ENCODE results near the gene IGHMBP2. TPM values are rescaled to one million over a fixed set of nuclear protein-coding genes. Genes with fewer than 3 reads are reported as not detected.

Gene IGHMBP2
- total RNA-seq, 1 experiment from 2014 or later = 27.0 TPM

DNA sequence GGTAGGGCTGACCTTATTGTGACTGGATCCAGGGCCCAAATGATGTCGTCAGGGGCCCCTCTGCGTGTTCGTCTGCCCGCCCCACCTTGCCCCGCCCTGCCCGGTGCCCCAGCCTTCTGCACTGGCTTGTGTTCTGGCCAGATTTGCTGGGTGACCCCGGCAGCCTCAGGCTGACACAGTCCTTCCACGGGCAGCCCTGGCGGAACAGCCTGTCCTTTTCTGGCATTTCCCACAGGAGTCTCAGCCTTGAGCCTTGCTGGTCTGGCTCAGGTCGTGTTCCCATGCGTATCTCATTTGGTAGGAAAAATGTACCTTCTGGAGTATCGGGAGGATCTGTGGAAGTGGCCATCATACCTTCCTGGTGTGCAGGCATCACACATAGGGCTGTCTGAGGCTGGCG is 31.0 kb downstream of the IGHMBP2 start:
- ChIA-PET POLR2A (ENCODE audit: unreplicated experiment) (no interaction called here), CTCF (no interaction called here)
- Histone ChIP-seq H3K9me3 (ENCODE audit: insufficient read depth, low read depth) (no peaks in the 10 kb centered on the region), H3K27ac (no peak overlapping the region), H3K9me2 (ENCODE audit: insufficient read depth) (no peaks in the 10 kb centered on the region), H3K79me2 (ENCODE audit: low read depth) (no peaks in the 10 kb centered on the region), H3K36me3 (ENCODE audit: low read depth) (no peaks in the 10 kb centered on the region), H3K4me3 (no peak overlapping the region), H2AFZ (no peak overlapping the region), H3F3A (ENCODE audit: insufficient read depth, low read depth) (no peaks in the 10 kb centered on the region), H3K27me3 (ENCODE audit: insufficient read depth, low read depth) (no peaks in the 10 kb centered on the region), H4K20me1 (ENCODE audit: insufficient read depth) (no peaks in the 10 kb centered on the region), H3K4me1 (replicated peaks; ENCODE audit: insufficient read depth) (no peaks in the 10 kb centered on the region), H3K4me2 (no peak overlapping the region)
- no TSS peak for BruUV-seq (replicated peaks)
- DNase-seq = no peak
- TF ChIP-seq, protein P1, sequence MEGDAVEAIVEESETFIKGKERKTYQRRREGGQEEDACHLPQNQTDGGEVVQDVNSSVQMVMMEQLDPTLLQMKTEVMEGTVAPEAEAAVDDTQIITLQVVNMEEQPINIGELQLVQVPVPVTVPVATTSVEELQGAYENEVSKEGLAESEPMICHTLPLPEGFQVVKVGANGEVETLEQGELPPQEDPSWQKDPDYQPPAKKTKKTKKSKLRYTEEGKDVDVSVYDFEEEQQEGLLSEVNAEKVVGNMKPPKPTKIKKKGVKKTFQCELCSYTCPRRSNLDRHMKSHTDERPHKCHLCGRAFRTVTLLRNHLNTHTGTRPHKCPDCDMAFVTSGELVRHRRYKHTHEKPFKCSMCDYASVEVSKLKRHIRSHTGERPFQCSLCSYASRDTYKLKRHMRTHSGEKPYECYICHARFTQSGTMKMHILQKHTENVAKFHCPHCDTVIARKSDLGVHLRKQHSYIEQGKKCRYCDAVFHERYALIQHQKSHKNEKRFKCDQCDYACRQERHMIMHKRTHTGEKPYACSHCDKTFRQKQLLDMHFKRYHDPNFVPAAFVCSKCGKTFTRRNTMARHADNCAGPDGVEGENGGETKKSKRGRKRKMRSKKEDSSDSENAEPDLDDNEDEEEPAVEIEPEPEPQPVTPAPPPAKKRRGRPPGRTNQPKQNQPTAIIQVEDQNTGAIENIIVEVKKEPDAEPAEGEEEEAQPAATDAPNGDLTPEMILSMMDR (conservative IDR thresholded peaks at IDR 0.05) = no peak
- TF ChIP-seq EZH2 (IDR thresholded peaks at IDR 0.05; ENCODE audit: low read depth) = no peak
- intact Hi-C loops (cut with micrococcal nuclease; ENCODE audit: unreplicated experiment) = no loop called here

- TF ChIP-seq EZH2 (IDR thresholded peaks at IDR 0.05; ENCODE audit: low read depth) = no peak
- TF ChIP-seq, protein P1 (conservative IDR thresholded peaks at IDR 0.05) = no peak
- no peaks in the 10 kb centered on the region for H3K27me3 ChIP-seq (ENCODE audit: insufficient read depth, low read depth)
- no peaks in the 10 kb centered on the region for H3K4me1 ChIP-seq (replicated peaks; ENCODE audit: insufficient read depth)
- DNase-seq = no peak
- ChIA-PET POLR2A (ENCODE audit: unreplicated experiment) (no interaction called here), CTCF (no interaction called here)
- no peaks in the 10 kb centered on the region for H4K20me1 ChIP-seq (ENCODE audit: insufficient read depth)
- no peaks in the 10 kb centered on the region for H3K79me2 ChIP-seq (ENCODE audit: low read depth)
- H3K36me3 ChIP-seq (ENCODE audit: low read depth) = no peaks in the 10 kb centered on the region
- 0 out of 2 replicates have a peak, but pooled peaks cover 1% of the 10 kb centered on the region for H3F3A ChIP-seq (ENCODE audit: insufficient read depth, low read depth)
- no peaks in the 10 kb centered on the region for H3K9me3 ChIP-seq (ENCODE audit: insufficient read depth, low read depth)
- H3K4me2 ChIP-seq = no peak overlapping the region
- H3K9me2 ChIP-seq (ENCODE audit: insufficient read depth) = no peaks in the 10 kb centered on the region
- no TSS peak for BruUV-seq (replicated peaks)
- H2AFZ ChIP-seq = no peak overlapping the region
- intact Hi-C loops (cut with micrococcal nuclease; ENCODE audit: unreplicated experiment) = no loop called here
- no peak overlapping the region for H3K4me3 ChIP-seq
- H3K27ac ChIP-seq = no peak overlapping the region
These were observed 31.4 kb downstream of the IGHMBP2 start for GRCh38 chr11:68935066-68935465.

DNA sequence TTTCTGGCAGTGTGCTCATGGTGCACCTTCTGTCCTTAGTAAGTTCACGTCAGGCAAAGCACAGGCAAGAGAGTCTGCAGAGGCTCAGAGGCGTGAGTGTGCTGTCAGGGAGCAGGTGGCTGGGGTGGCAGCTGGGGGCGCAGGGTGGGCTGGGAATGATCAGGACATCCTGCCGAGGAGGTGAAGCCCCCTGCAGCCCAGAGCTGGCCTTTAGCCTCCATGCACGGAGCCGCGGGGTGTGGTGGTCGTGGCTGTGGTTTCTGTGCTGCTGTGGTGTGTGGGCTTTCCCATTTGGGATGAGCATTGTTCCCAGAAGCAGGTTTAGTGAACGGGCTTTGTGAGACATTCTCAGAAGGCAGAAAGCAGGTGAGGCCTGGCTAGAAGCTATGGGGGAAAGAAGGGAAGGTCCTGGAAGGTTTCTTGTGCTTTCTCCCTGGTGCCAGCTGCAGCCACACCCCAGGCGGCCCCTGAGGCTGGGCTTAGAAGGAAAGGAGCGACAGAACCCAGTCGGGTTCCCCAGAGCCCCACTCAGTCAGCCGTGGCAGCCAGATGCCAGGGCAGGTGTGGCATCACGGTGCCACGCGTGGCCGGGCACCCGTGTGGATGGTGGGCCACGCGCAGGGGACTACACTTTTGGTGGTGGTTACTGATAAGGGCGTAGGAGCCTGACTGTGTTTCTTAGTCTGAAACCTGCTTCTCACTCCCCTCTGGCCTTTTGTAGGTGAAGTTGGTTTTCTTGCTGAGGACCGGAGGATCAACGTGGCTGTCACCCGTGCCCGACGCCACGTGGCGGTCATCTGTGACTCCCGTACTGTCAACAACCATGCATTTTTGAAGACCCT is 32.0 kb downstream of the IGHMBP2 start:
- no peaks in the 10 kb centered on the region for H3K36me3 ChIP-seq (ENCODE audit: low read depth)
- no peaks in the 10 kb centered on the region for H3K27me3 ChIP-seq (ENCODE audit: insufficient read depth, low read depth)
- H3K27ac ChIP-seq = no peak overlapping the region

More for the DNA sequence above, 32.0 kb downstream of the IGHMBP2 start:
- DNase-seq = no peak
- no peaks in the 10 kb centered on the region for H3K4me1 ChIP-seq (replicated peaks; ENCODE audit: insufficient read depth)
- no peaks in the 10 kb centered on the region for H4K20me1 ChIP-seq (ENCODE audit: insufficient read depth)
- POLR2A ChIA-PET (ENCODE audit: unreplicated experiment) = no interaction called here
- no TSS peak for BruUV-seq (replicated peaks)
- no peak overlapping the region for H3K4me3 ChIP-seq
- no peak overlapping the region for H2AFZ ChIP-seq
- H3K79me2 ChIP-seq (ENCODE audit: low read depth) = no peaks in the 10 kb centered on the region
- TF ChIP-seq EZH2 (IDR thresholded peaks at IDR 0.05; ENCODE audit: low read depth) = no peak
- TF ChIP-seq, protein P1 (conservative IDR thresholded peaks at IDR 0.05) = no peak
- H3F3A ChIP-seq (ENCODE audit: insufficient read depth, low read depth) = 0 out of 2 replicates have a peak, but pooled peaks cover 3% of the 10 kb centered on the region
- intact Hi-C loops (cut with micrococcal nuclease; ENCODE audit: unreplicated experiment) = no loop called here
- H3K4me2 ChIP-seq = no peak overlapping the region
- H3K9me2 ChIP-seq (ENCODE audit: insufficient read depth) = no peaks in the 10 kb centered on the region
- H3K9me3 ChIP-seq (ENCODE audit: insufficient read depth, low read depth) = no peaks in the 10 kb centered on the region
- CTCF ChIA-PET = no interaction called here
